ENCODE measurements around the gene DGKQ.

Gene DGKQ

GRCh38 chr4:996997-997374, 23.6 kb upstream of the DGKQ start:
- DNase-seq: no peak

GRCh38 chr4:996030-996996, 22.9 kb upstream of the DGKQ start:
- no peak for DNase-seq

DNA sequence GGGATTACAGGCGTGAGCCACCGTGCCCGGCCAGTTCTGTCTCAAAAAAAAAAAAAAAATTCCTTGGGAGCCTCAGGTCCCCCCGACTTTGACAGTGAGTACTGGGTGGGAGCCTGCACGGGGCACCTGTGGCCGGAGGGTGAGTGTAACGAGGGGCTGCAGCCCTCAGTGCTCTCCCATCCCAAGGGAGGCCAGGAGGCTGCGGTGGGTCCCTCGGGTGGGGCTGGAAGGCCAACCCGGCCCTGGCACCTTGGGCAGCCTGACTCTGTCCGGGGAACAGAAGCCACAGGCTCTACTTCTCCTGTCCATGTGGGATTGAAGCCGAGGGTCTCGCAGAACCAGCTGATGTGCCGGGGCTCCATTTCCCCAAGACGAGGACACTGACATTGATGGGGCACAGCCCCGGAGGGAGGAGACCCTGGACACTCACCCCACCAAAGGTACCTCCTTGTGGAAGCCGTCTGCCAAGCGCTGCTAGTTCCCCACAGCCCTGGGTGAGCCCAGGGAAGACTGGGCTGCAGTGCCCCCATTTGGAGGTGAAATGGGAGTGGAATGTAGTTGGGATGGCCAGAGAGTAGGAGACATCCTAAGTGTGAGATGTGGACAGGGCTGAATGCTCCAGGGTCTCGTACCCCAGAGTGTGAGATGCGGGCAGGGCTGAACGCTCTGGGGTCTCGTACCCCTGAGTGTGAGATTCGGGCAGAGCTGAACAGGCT, 22.1 kb upstream of the DGKQ start:
- DNase-seq: no peak

GRCh38 chr4:993111-994029, 20.0 kb upstream of the DGKQ start, which contains the start of gene SLC26A1:
Gene SLC26A1 (minus strand): TSS chr4:993404. CDS start chr4:991703, 1,701 bp downstream.
- no peak for DNase-seq

- no peak for DNase-seq
Measured at GRCh38 chr4:992297-993110, 19.1 kb upstream of the DGKQ start.

- DNase-seq: no peak
Measured at GRCh38 chr4:991451-992296, 18.3 kb upstream of the DGKQ start.

DNA sequence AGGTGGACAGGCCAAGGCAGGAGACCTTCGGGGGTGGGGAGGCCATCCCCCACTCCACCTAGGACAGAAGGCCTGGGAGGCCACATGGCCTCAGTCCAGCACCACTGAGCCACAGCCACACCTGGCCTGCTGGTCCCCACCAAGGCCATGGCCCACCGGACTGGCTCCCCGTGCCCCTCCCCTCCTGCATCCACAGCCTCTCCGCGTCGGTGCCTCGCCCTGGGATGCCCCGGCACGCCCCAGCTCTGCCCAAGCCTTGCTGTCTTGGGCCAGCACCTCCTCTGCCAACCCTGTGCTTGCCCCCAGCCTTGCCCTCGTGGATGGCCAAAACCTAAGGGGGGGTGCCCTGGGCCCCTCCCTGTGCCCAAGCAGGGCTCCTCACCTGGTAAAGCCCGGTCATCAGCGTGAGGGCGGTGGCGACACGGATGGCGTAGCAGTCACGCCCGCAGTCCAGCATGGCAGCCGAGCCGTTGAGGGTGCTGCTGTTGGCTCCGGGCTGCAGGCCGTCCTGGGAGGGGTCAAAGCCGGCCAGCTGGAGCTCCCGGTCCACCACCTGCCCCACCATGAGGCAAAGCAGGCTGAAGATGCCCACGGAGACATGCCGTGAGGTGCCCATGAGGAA, 17.5 kb upstream of the DGKQ start:
- DNase-seq: no peak

- DNase-seq: no peak
Measured at GRCh38 chr4:989722-990471, 16.5 kb upstream of the DGKQ start.

- no peak for DNase-seq
Measured at GRCh38 chr4:988726-989721, 15.7 kb upstream of the DGKQ start.

DNA sequence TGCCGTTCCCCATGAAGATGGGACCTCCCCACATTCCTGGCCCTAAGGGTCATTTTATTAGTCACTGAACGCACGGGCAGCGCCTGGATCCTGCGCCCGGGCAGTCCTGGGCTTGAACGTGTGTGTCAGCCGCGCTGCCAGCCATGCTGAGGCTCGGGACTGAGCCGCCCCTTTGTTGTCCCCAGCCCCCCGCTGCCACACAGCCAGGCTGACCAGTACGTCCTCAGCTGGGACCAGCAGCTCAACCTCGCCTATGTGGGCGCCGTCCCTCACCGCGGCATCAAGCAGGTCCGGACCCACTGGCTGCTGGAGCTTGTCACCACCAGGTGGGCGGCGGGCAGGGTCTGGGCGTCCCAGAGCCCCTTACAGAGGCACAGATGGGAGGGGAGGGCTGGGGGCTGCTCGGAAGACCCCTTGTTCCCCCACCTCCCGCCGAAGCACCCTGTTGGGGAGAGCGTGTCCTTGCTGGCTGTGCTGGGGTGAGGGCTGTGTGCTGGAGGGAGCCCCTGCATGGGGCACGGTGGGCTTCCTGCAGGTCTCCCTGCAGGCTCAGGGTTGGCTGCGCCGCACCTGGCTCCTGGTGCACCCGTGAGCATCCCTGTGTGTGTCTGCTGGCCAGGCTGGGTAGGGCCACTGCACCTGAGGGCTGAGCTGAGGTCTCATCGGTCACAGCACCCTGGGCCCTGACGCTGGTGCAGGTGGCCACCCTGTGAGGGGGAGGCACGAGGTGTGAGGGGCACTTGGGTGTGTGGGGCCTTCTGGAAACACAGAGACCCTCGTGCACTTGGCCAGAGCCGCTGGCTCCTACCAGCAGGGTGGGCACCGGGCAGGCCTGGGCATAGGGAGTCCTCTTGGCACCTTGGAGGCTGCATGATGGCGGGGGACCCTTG, 14.5 kb upstream of the DGKQ start:
- DNase-seq: no peak

DNA sequence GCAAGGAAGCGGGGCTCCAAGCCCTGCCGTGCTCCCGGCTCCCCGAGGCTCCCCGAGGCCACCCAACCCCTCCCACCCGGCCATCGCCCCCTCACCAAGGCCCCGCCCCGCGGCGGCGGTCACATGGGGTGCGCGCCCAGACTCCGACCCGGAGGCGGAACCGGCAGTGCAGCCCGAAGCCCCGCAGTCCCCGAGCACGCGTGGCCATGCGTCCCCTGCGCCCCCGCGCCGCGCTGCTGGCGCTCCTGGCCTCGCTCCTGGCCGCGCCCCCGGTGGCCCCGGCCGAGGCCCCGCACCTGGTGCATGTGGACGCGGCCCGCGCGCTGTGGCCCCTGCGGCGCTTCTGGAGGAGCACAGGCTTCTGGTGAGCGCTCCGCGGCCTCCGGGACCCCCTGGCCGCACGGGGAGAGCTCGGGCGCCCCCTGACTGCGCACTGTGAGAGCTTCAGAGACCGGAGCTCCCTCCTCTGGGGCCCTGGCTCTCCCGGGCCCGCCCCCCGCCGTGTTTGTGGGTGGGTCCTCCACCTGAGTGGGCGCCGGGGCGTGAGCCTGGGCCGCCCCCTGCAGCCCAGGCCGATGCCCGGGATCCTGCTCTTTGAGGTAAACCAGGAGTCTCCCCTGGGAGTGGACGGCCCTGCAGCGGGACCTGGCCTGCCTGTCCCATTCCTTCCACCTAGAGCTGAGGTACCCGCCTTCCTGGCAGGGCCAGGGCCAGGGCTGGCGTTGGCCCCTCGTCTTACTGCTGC, 13.7 kb upstream of the DGKQ start, which contains the start of gene IDUA:
TSS of gene IDUA (plus strand) at position 166 of the 745 bp plus-strand sequence. CDS start at position 207, 41 bp downstream.
- DNase-seq: peak in 55 of 56 donors; percentile 28 to 93 (median 76)

DNA sequence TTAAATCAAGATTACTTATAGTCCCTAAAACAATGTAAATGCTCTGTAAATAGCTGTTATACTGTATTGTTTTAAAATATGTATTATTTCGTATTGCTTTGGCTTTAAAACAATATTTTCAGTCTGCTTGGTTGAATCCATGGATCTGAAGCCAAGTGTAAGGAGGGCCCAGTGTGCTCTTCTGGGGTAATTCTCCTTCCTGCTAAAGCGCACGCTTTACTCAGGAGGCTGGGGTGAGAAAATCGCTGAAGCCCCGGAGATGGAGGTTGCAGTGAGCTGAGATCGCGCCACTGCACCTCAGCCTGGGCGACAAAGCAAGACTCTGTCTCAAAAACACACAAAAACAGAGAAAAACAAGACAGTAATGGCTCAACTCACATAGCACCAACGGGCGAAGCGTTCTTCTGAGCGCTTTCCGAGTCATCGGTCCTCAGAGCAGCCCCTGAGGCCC, 13.1 kb upstream of the DGKQ start:
- no peak for DNase-seq

GRCh38 chr4:985123-985830, 11.9 kb upstream of the DGKQ start:
- peak in 7 of 56 donors; percentile 4 to 57 (median 29) for DNase-seq
